ENCODE measurements around the gene NR6A1. TPM values are rescaled to one million over a fixed set of nuclear protein-coding genes. Genes with fewer than 3 reads are reported as not detected.

The NR6A1 gene
- total RNA-seq, 5 donors from 2014 or later (not counting 1 experiment from before 2014, with no cell fraction given): 0.19 to 0.50 (median 0.40) TPM; not detected in 1

DNA sequence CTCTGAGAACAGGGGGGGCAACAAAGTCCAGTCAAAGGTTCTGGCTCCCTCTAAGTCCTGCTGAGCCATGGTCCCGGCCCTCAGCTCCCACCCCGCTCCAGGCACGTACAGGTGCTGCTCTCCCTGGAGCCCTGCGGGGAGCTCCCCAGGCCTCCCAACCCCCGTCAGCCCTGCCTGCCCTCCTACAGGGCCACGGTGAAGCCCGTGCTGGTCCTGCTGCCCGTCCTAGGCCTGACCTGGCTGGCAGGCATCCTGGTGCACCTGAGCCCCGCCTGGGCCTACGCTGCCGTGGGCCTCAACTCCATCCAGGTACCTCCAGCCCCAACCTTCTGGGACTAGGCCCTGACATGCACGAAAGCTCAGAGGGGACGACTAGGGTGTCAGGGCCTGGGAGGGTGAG is 300.8 kb downstream of the NR6A1 start:
- H3K36me3 ChIP-seq (ENCODE audit: control insufficient read depth in 2 of 2, extremely low read depth in 1 of 2, insufficient read depth in 1 of 2, low read length in 1 of 2): no peaks in the 10 kb centered on the region
- Mint-ChIP-seq H3K4me1 (no peaks in the 10 kb centered on the region), H3K27me3 (peaks cover 9 to 27% of the 10 kb centered on the region in 2 donors), H3K27ac (no peak overlapping the region), H3K4me3 (no peak overlapping the region), H3K36me3 (no peaks in the 10 kb centered on the region), H3K9me3 (no peaks in the 10 kb centered on the region)
- no peaks in the 10 kb centered on the region for H3K4me1 ChIP-seq (ENCODE audit: control insufficient read depth in 1 of 2, extremely low read depth in 1 of 2, insufficient read depth in 2 of 2, low read length in 2 of 2)
- H3K27ac ChIP-seq (ENCODE audit: low read length): no peak overlapping the region
- H3K27me3 ChIP-seq (replicated peaks in 1 of 2; ENCODE audit: control insufficient read depth in 2 of 2, extremely low read depth in 1 of 2, insufficient read depth in 2 of 2, low read length in 1 of 2): peaks cover 0 to 52% of the 10 kb centered on the region in 2 experiments
- 83% methylated on average over 12 of the region's 13 CpGs for WGBS (ENCODE audit: insufficient coverage)
- ChIA-PET CTCF (no interaction called here), POLR2A (no interaction called here)
- DNase-seq: no peak
- no peaks in the 10 kb centered on the region for H3K9me3 ChIP-seq
- ATAC-seq (replicated peaks in 1 of 4): no peak
- H3K4me3 ChIP-seq (ENCODE audit: control insufficient read depth in 1 of 2, extremely low read depth in 1 of 2, low read length in 1 of 2): no peak overlapping the region

DNA sequence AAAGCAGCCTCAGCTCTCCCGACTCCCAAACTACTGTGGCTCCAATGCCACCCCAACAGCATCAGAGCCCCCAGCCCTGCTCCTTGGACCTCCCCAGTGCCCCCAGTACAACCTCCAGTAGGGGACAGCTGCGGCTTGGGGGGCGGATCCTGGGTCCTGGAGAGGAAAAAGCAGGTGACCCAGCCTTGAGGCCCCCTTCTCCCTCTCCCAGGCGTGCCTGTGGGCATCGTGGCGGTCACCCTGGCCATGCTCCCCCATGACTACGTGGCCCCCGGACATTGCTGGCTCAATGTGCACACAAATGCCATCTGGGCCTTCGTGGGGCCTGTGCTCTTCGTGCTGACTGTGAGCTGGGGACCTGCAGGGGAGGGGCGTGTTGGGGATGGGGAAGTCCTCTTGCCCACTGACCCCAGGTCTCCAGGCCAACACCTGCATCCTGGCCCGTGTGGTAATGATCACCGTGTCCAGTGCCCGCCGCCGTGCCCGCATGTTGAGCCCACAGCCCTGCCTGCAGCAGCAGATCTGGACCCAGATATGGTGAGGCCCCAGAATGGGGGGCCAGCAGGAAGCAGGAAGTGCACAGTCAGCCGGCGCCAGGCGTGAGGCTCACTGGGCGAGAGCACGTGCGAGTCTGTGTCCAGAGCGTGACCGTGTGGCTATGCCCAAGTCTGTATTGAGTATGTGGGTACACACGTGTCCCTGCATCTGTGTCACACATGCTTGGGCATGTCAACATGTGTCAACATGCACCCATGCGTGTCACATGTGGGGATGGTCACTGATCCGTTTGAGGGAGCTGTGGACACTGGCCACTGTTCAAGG is 301.9 kb downstream of the NR6A1 start:
- ATAC-seq (replicated peaks in 1 of 4) (no peak), DNase-seq (no peak)
- POLR2A ChIA-PET: no interaction called here
- Histone ChIP-seq H3K27me3 (replicated peaks in 1 of 2; ENCODE audit: control insufficient read depth in 2 of 2, extremely low read depth in 1 of 2, insufficient read depth in 2 of 2, low read length in 1 of 2) (peaks cover 0 to 52% of the 10 kb centered on the region in 2 experiments), H3K36me3 (ENCODE audit: control insufficient read depth in 2 of 2, extremely low read depth in 1 of 2, insufficient read depth in 1 of 2, low read length in 1 of 2) (no peaks in the 10 kb centered on the region), H3K27ac (ENCODE audit: low read length) (no peak overlapping the region), H3K4me1 (ENCODE audit: control insufficient read depth in 1 of 2, extremely low read depth in 1 of 2, insufficient read depth in 2 of 2, low read length in 2 of 2) (no peaks in the 10 kb centered on the region), H3K9me3 (no peaks in the 10 kb centered on the region), H3K4me3 (ENCODE audit: control insufficient read depth in 1 of 2, extremely low read depth in 1 of 2, low read length in 1 of 2) (no peak overlapping the region)
- H3K9me3 Mint-ChIP-seq: no peaks in the 10 kb centered on the region
- H3K36me3 Mint-ChIP-seq: no peaks in the 10 kb centered on the region
- CTCF ChIA-PET: no interaction called here
- H3K4me1 Mint-ChIP-seq: no peaks in the 10 kb centered on the region
- H3K4me3 Mint-ChIP-seq: no peak overlapping the region
- peaks cover 10 to 21% of the 10 kb centered on the region in 2 donors for H3K27me3 Mint-ChIP-seq
- no peak overlapping the region for H3K27ac Mint-ChIP-seq
- WGBS (ENCODE audit: insufficient coverage): 66% methylated on average over 24 of the region's 28 CpGs

DNA sequence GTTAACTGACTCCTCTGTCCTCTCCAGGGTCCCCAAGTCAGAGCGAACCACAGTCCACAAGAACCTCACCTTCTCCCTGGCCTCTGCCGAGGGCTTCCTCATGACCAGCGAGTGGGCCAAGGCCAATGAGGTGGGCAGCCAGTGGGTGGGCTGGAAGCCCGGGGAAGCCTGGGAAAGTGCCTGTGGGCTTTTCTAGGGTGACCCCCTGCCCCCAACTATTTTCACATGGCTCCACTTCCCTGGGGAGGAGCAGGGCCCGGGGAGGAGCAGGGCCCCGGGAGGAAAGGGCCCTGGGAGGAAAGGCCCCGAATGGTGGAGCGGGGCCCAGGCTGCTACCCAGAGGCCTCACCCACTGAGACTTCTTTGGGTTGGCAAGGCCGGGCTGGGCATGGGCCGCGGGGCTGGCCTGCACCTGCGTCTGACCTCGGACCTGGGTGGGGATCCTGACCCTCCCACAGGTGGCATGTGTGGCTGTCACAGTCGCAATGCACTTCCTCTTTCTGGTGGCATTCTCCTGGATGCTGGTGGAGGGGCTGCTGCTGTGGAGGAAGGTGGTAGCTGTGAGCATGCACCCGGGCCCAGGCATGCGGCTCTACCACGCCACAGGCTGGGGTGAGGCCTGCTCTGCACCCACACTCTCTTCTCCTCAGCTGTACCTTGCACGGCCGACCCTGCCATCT is 302.9 kb downstream of the NR6A1 start:
- WGBS (ENCODE audit: insufficient coverage): 68% methylated on average over 11 of the region's 19 CpGs
- CTCF ChIA-PET: no interaction called here
- Mint-ChIP-seq H3K27ac (no peak overlapping the region), H3K4me3 (no peak overlapping the region), H3K36me3 (no peaks in the 10 kb centered on the region), H3K27me3 (peaks cover 10 to 17% of the 10 kb centered on the region in 2 donors), H3K4me1 (no peaks in the 10 kb centered on the region), H3K9me3 (peaks cover 0 to 4% (median 0%) of the 10 kb centered on the region in 3 donors)
- no peak for DNase-seq
- H3K9me3 ChIP-seq: no peaks in the 10 kb centered on the region
- H3K27ac ChIP-seq (ENCODE audit: low read length): no peak overlapping the region
- ATAC-seq (replicated peaks in 1 of 4): no peak
- H3K36me3 ChIP-seq (ENCODE audit: control insufficient read depth in 2 of 2, extremely low read depth in 1 of 2, insufficient read depth in 1 of 2, low read length in 1 of 2): no peaks in the 10 kb centered on the region
- H3K4me1 ChIP-seq (ENCODE audit: control insufficient read depth in 1 of 2, extremely low read depth in 1 of 2, insufficient read depth in 2 of 2, low read length in 2 of 2): no peaks in the 10 kb centered on the region
- POLR2A ChIA-PET: no interaction called here
- no peak overlapping the region for H3K4me3 ChIP-seq (ENCODE audit: control insufficient read depth in 1 of 2, extremely low read depth in 1 of 2, low read length in 1 of 2)
- peaks cover 0 to 51% of the 10 kb centered on the region in 2 experiments for H3K27me3 ChIP-seq (replicated peaks in 1 of 2; ENCODE audit: control insufficient read depth in 2 of 2, extremely low read depth in 1 of 2, insufficient read depth in 2 of 2, low read length in 1 of 2)

DNA sequence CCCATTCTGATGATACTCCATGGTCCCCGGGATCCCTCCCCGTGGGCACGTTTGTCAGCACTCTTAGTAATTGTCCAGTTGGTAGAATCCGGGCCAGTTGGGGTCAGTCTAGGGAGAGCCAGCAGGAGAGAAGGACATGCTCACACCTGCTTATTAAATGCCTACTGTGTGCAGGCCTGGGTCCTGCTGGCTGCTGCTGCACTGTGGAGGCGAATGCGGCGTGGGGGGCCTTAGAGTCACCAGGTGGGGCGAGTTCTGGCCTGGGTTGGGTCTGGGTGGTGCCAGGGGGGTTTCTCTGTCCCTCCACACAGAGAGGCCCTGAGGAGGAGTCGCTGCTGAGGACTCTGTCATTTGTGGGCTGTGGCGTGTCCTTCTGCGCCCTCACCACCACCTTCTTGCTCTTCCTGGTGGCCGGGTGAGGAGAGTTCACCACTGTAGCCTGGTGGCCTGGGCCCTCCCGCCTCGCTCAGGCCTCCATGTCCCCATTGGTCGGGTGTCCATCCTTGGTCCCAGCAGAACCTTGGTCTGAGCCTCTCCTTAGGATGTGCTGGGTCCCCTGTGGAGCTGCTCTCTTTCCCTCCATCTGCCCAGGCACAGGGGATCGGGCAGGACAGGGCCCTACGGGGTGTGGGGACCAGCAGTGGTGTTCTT is 303.6 kb downstream of the NR6A1 start:
- Mint-ChIP-seq H3K36me3 (no peaks in the 10 kb centered on the region), H3K4me1 (no peaks in the 10 kb centered on the region), H3K9me3 (peaks cover 0 to 8% (median 0%) of the 10 kb centered on the region in 3 donors), H3K4me3 (no peak overlapping the region), H3K27me3 (peaks cover 5 to 11% of the 10 kb centered on the region in 2 donors), H3K27ac (no peak overlapping the region)
- no peak overlapping the region for H3K27ac ChIP-seq (ENCODE audit: low read length)
- peaks cover 0 to 47% of the 10 kb centered on the region in 2 experiments for H3K27me3 ChIP-seq (replicated peaks in 1 of 2; ENCODE audit: control insufficient read depth in 2 of 2, extremely low read depth in 1 of 2, insufficient read depth in 2 of 2, low read length in 1 of 2)
- ChIA-PET CTCF (no interaction called here), POLR2A (no interaction called here)
- H3K4me1 ChIP-seq (ENCODE audit: control insufficient read depth in 1 of 2, extremely low read depth in 1 of 2, insufficient read depth in 2 of 2, low read length in 2 of 2): no peaks in the 10 kb centered on the region
- DNase-seq (no peak), ATAC-seq (replicated peaks in 1 of 4) (no peak)
- H3K4me3 ChIP-seq (ENCODE audit: control insufficient read depth in 1 of 2, extremely low read depth in 1 of 2, low read length in 1 of 2): no peak overlapping the region
- WGBS (ENCODE audit: insufficient coverage): 91% methylated on average over 9 of the region's 17 CpGs
- H3K36me3 ChIP-seq (ENCODE audit: control insufficient read depth in 2 of 2, extremely low read depth in 1 of 2, insufficient read depth in 1 of 2, low read length in 1 of 2): no peaks in the 10 kb centered on the region
- no peaks in the 10 kb centered on the region for H3K9me3 ChIP-seq

Other genes starting within 250 kb of the NR6A1 start
- gene OLFML2A, start 5.8 kb upstream of the NR6A1 start, total RNA-seq: under 1 TPM in 3 of 5 donors, not detected in 2; 0.07 to 0.18 (median 0.13) TPM
- not detected for gene WDR38, start 82.1 kb upstream of the NR6A1 start, total RNA-seq
- gene RPL35, start 90.6 kb upstream of the NR6A1 start, total RNA-seq: 1,000 to 10,000 TPM; 1,564 to 1,845 (median 1,785) TPM
- 10 to 100 TPM; 29.1 to 55.3 (median 35.9) TPM for gene ARPC5L, start 90.8 kb upstream of the NR6A1 start, total RNA-seq
- gene GOLGA1, start 169.8 kb upstream of the NR6A1 start, total RNA-seq: 10 to 100 TPM; 23.4 to 28.9 (median 27.1) TPM